Common myeloid progenitor, CD34-positive (primary cell): Measurements from ENCODE around the gene NF2.

Experiments
- CTCF ChIA-PET: fragments of 350-600 bp; sonication (Branson Sonifier 250); formaldehyde crosslinking; loops from one replicate; lab custom pipeline; 2021; ENCODE audit warnings: antibody characterized with exemption; lab: Charles Lee
- POLR2A ChIA-PET: fragments of 350-600 bp; sonication (Branson Sonifier 250); formaldehyde crosslinking; loops from one replicate; lab custom pipeline; 2021; ENCODE audit warnings: antibody characterized with exemption; lab: Charles Lee
- DNase-seq, 3 donors: peaks; one replicate each; pipeline versions ENCODE4 v3.0.0 to v3.0.0-alpha.2; 2013
- H3K27ac ChIP-seq, 2 experiments: 1 replicate in 1 of 2; 2 replicates in 1 of 2; pipeline ENCODE4 v1.7.0; 2013; ENCODE audit warnings: inconsistent platforms in 2 of 2, low read length in 2 of 2, mild to moderate bottlenecking in 2 of 2, low read depth in 1 of 2, moderate library complexity in 1 of 2; ENCODE audit not compliant: severe bottlenecking in 2 of 2, insufficient read depth in 1 of 2, poor library complexity in 1 of 2
- H3K27me3 ChIP-seq, 5 experiments: replicated peaks in 2 of 5; 1 replicate in 3 of 5; 2 replicates in 2 of 5; pipeline versions ENCODE4 v1.6.1 to v1.7.0; 2013; ENCODE audit warnings: low read length in 4 of 5, mild to moderate bottlenecking in 2 of 5, moderate library complexity in 2 of 5, inconsistent platforms in 1 of 5; ENCODE audit not compliant: insufficient read depth in 5 of 5, control insufficient read depth in 4 of 5
- H3K36me3 ChIP-seq, 4 experiments: 1 replicate in 2 of 4; 2 replicates in 2 of 4; pipeline versions ENCODE4 v1.6.1 to v1.7.0; 2013; ENCODE audit warnings: low read length in 3 of 4, control low read depth in 1 of 4, mild to moderate bottlenecking in 1 of 4; ENCODE audit not compliant: control insufficient read depth in 4 of 4, insufficient read depth in 4 of 4
- H3K4me1 ChIP-seq, 4 experiments: 1 replicate in 3 of 4; 2 replicates in 1 of 4; pipeline versions ENCODE4 v1.6.1 to v1.7.1; 2013; ENCODE audit warnings: low read length in 3 of 4, mild to moderate bottlenecking in 3 of 4, control low read depth in 1 of 4, inconsistent platforms in 1 of 4, moderate library complexity in 1 of 4; ENCODE audit not compliant: control insufficient read depth in 4 of 4, insufficient read depth in 4 of 4; ENCODE audit errors: control extremely low read depth in 1 of 4
- H3K4me3 ChIP-seq, 7 experiments: 1 replicate in 4 of 7; 2 replicates in 3 of 7; pipeline versions ENCODE4 v1.5.1 to v1.7.0; 2013; ENCODE audit warnings: mild to moderate bottlenecking in 7 of 7, low read length in 6 of 7, moderate library complexity in 6 of 7, inconsistent platforms in 2 of 7, low read depth in 2 of 7, control low read depth in 1 of 7; ENCODE audit not compliant: insufficient read depth in 4 of 7, control insufficient read depth in 1 of 7; ENCODE audit errors: extremely low read depth in 1 of 7
- H3K9me3 ChIP-seq, 5 experiments: 1 replicate in 4 of 5; 2 replicates in 1 of 5; pipeline versions ENCODE4 v1.6.1 to v1.7.1; 2013; ENCODE audit warnings: low read length in 4 of 5, mild to moderate bottlenecking in 2 of 5, inconsistent platforms in 1 of 5, low read depth in 1 of 5, moderate library complexity in 1 of 5; ENCODE audit not compliant: control insufficient read depth in 4 of 5, insufficient read depth in 2 of 5; ENCODE audit errors: control extremely low read depth in 1 of 5
- WGBS: methylation state at CpG from one replicate; pipeline ENCODE4 v1.1.5; 2013; ENCODE audit not compliant: insufficient coverage; 5-methylcytosine and 5-hydroxymethylcytosine counted together

Gene NF2

DNA sequence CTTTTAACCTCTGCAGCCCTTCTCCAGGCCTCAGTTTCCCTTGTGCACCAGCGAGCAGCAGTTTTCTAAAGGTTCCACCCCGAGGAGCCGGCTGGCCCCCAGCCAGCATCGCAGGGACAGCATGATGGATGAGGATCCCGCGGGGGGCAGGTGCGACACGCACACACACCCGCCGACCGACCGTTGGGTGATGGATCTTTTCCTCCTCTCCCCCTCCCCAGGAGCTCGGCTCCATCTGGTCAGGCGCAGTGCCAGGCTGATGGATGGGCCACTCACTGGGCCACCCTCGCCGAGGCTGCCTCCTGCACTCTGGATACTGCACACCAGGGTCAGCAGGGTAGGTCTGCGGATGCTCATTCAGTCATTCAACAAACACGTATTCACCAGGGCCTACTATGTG, 103.6 kb downstream of the NF2 start:
- peaks cover 0 to 12% (median 4%) of the 10 kb centered on the region in 5 experiments for H3K27me3 ChIP-seq
- no peak for DNase-seq
- H3K36me3 ChIP-seq: no peaks in the 10 kb centered on the region
- POLR2A ChIA-PET: no interaction called here
- no peaks in the 10 kb centered on the region for H3K9me3 ChIP-seq
- 53% methylated on average over 17 of the region's 18 CpGs for WGBS
- CTCF ChIA-PET: no interaction called here
- H3K27ac ChIP-seq: no peak overlapping the region
- H3K4me3 ChIP-seq: no peak overlapping the region
- peaks cover 0 to 25% (median 11%) of the 10 kb centered on the region in 4 experiments for H3K4me1 ChIP-seq

DNA sequence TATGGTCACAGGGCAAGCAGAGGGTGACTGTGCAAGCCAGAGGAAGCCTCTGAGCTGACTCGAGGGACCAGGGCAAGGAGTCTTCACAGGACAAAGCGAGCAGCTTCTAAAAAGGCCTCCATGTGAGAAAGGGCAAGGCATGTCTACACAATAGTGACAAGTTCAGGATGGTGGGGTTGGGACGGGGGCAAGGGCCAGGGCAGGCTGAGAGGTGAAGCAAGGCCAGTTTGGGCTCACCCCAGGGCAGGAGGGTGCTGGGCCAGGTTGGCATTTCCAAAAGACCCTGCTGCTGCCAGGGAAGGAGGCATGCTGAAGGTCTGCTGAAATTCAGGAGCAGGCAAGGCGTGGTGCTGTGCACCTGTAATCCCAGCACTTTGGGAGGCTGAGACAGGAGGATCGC, 104.0 kb downstream of the NF2 start:
- Histone ChIP-seq H3K4me3 (no peak overlapping the region), H3K36me3 (no peaks in the 10 kb centered on the region), H3K27ac (no peak overlapping the region), H3K27me3 (peaks cover 0 to 14% (median 4%) of the 10 kb centered on the region in 5 experiments), H3K9me3 (no peaks in the 10 kb centered on the region), H3K4me1 (peaks cover 0 to 21% (median 8%) of the 10 kb centered on the region in 4 experiments)
- ChIA-PET CTCF (no interaction called here), POLR2A (no interaction called here)
- DNase-seq: no peak
- WGBS: 89% methylated on average over 4 of the region's 5 CpGs

DNA sequence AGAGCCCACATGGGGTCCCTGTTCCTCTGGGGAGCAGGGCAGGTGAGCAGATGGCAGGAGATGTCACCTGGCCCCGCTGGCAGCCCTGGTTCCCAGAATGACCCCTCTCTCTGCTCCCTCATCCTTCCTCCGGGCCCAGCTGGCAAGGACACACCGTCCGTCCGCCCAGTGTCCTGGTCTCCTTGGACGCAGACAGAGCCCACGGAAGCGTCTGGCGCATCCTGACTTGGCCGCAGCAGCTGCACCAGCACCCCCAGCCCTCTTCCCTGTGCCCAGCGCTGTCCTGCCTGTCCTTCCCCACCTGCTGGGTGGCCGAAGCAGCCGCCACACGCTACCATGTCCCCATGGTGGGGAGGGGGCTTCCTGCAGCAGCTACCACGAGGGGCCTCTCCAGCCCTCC, 106.8 kb downstream of the NF2 start:
- Histone ChIP-seq H3K4me3 (no peak overlapping the region), H3K27ac (no peak overlapping the region), H3K4me1 (peaks cover 0 to 6% (median 0%) of the 10 kb centered on the region in 4 experiments), H3K27me3 (peaks cover 0 to 20% (median 12%) of the 10 kb centered on the region in 5 experiments), H3K36me3 (no peaks in the 10 kb centered on the region), H3K9me3 (no peaks in the 10 kb centered on the region)
- no peak for DNase-seq
- 84% methylated on average over 10 of the region's 15 CpGs for WGBS
- POLR2A ChIA-PET: no interaction called here
- CTCF ChIA-PET: interaction anchor here (0.8 kb wide), 1 partner anchor 295 kb away, joined by 3 read pairs; no protein-coding TSS in a partner anchor

DNA sequence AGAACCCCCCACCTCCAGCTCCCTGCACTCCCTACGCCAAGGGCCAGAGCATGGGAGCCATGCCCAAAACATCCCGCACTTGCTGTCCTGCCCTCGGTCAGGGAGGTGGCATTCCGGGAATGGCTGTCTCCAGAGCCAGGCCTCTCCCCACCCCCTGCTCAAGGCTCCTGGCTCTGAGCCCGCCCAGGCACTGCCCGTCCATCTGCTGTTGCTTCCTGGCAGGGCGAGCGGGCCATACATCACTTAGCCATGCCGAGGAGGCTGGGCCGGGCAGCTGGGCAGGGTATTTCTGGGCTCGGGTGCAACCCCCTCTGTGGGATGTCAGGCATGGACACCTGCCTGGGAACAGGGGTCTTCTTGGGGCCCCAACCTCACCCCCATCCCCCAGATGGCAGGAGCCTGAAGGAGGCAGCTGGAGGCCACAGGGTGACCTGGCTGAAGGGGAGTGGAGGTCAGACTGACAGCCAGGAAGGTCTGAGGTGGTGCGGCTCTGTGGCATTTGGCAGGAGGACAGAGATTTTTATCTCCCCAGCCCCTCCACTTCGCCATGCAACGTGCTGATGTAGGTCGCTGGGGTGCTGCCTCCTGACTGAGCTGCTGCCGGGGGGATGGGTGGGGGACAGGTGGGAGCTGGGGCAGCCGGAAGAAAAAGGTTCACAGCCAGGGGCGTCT, 107.6 kb downstream of the NF2 start:
- Histone ChIP-seq H3K36me3 (no peaks in the 10 kb centered on the region), H3K9me3 (no peaks in the 10 kb centered on the region), H3K4me1 (peaks cover 0 to 6% (median 0%) of the 10 kb centered on the region in 4 experiments), H3K27ac (no peak overlapping the region), H3K4me3 (no peak overlapping the region), H3K27me3 (peaks cover 0 to 28% (median 12%) of the 10 kb centered on the region in 5 experiments)
- WGBS: 73% methylated on average over 6 of the region's 18 CpGs
- no peak for DNase-seq
- CTCF ChIA-PET: interaction anchor here (0.8 to 2.0 kb wide), 2 partner anchors 9 to 294 kb away, joined by 3 to 6 read pairs; no protein-coding TSS in a partner anchor
- POLR2A ChIA-PET: no interaction called here

DNA sequence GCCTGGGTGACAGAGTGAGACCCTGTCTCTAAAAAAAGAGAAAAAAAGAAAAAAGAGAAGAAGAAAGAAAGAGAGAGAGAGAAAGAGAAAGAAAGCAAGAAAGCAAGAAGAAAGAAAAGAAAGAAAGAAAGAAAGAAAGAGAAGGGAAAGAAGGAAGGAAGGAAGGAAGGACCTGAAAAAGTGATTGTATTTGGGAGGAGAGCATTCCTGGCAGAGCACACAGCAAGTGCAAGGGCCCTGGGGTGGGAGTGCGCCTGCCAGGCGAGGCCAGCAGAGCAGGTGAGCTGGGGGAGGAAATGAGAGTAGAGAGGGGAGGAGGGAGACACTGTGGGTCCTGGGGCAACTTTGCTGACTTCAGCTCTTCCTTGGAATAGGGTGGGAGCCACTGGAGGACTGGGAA, 108.7 kb downstream of the NF2 start:
- CTCF ChIA-PET: interaction anchor here (2.0 kb wide), 1 partner anchor 10 kb away, joined by 6 read pairs; no protein-coding TSS in a partner anchor
- Histone ChIP-seq H3K36me3 (no peaks in the 10 kb centered on the region), H3K4me3 (no peak overlapping the region), H3K9me3 (no peaks in the 10 kb centered on the region), H3K27ac (no peak overlapping the region), H3K4me1 (peaks cover 0 to 4% (median 0%) of the 10 kb centered on the region in 4 experiments), H3K27me3 (peaks cover 0 to 33% (median 11%) of the 10 kb centered on the region in 5 experiments)
- WGBS: 94% methylated on average over 2 of the region's 2 CpGs
- POLR2A ChIA-PET: no interaction called here
- no peak for DNase-seq

DNA sequence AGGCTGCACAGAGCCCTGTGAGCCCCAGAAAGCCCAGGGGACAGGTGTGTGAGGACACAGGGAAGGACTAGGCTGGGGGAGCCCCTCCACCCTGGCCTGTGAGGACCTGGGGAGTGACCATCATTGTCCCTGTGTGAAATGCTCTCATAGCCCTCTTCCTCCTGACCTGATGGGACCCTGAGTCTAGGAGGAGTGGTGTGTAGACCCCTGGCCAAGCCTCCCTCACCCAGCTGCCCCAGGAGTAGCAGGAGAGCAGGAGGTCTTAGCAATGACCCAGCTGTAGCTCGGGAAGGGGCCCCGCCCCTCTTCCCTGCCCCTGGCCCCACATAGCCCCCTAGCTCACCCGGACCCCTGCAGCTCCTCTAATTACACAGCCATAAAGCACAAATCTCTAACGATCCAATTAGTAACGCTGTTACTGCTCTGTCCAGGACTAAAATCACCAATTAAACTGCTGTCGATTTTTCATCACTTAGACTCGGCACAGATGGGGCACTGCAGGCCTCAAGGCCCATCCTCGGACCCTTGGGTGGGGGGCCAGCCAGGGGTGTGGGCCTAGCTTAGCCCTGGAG, 109.8 kb downstream of the NF2 start:
- no peak overlapping the region for H3K4me3 ChIP-seq
- no peak for DNase-seq
- peaks cover 0 to 4% (median 0%) of the 10 kb centered on the region in 4 experiments for H3K4me1 ChIP-seq
- peaks cover 0 to 42% (median 11%) of the 10 kb centered on the region in 5 experiments for H3K27me3 ChIP-seq
- CTCF ChIA-PET: no interaction called here
- H3K27ac ChIP-seq: no peak overlapping the region
- POLR2A ChIA-PET: no interaction called here
- H3K9me3 ChIP-seq: no peaks in the 10 kb centered on the region
- no peaks in the 10 kb centered on the region for H3K36me3 ChIP-seq
- 76% methylated on average over 7 of the region's 8 CpGs for WGBS

DNA sequence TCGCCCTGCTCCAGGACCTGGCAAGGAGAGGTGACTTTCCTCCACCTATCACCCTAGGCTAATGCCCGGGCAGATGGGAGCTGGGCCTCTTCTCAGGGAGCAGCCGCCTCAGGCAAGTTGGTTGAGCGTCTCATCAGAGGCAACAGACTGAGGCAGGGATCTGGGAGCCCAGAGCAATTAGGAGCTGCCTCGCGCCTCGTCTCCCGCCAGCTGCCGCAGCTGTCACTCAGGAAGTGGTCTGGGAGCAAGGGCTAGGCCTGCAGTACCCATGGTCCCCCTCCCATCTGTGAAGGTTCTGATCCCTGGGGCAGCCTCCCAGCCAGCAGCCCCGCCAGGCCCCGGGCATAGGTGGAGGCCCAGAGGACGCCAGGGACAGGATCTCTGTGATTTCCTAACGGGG, 111.8 kb downstream of the NF2 start:
- CTCF ChIA-PET: interaction anchor here (1.3 to 1.7 kb wide), 2 partner anchors 25 to 27 kb away, joined by 3 to 4 read pairs; no protein-coding TSS in a partner anchor
- 73% methylated on average over 9 of the region's 13 CpGs for WGBS
- POLR2A ChIA-PET: no interaction called here

More for the DNA sequence above, 111.8 kb downstream of the NF2 start:
- Histone ChIP-seq H3K36me3 (no peaks in the 10 kb centered on the region), H3K27ac (no peak overlapping the region), H3K9me3 (no peaks in the 10 kb centered on the region), H3K4me1 (peaks cover 0 to 8% (median 3%) of the 10 kb centered on the region in 4 experiments), H3K27me3 (peaks cover 0 to 52% (median 23%) of the 10 kb centered on the region in 5 experiments), H3K4me3 (no peak overlapping the region)
- DNase-seq: no peak
